Peyer's patch (tissue), 4 donors: ENCODE results near the gene IZUMO2.

ENCODE experiments used
- POLR2A ChIP-seq, 2 donors: fragments of 450-650 bp; IDR thresholded peaks; one replicate each; pipeline ENCODE4 v1.5.1; 2017; ENCODE audit warnings: antibody characterized with exemption in 2 of 2, mild to moderate bottlenecking in 2 of 2, moderate library complexity in 2 of 2
- TF ChIP-seq, protein P1 (sequence below), 6 experiments: fragments of 450-650 bp in 4 of 6; fragments of 200-600 bp in 2 of 6; sonication (generic) in 1 of 6; IDR thresholded peaks; one replicate each; pipeline ENCODE4 v1.5.1; 2017 to 2019; ENCODE audit warnings: antibody characterized with exemption in 6 of 6, mild to moderate bottlenecking in 3 of 6, moderate library complexity in 1 of 6

DNA sequence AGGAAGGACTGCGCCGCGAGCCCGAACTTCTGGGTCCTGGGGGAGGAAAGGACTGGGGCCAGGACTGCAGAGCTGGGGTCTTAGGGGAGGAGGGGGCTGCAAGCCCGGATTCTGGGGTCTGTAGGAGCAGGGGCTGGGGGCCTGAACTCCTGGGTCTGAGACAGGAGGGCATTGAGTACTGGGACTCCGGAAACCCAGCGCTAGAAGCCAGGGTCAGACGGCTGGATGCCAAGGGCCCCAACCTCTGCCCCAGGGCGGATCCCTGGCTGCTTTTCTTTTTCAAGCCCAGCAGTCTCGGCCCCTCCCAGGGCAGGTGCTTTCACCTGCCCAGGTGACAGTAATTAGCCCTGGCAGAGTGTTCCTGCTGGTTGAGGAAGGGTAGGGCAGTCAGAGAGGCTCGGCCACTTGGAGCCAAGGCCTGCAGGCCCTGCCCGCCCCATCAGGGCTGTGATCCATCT lies 42.6 kb upstream of the IZUMO2 start:
- TF ChIP-seq POLR2A (IDR thresholded peaks at IDR 0.05), result peak; percentile 45 to 73
- TF ChIP-seq, protein P1, sequence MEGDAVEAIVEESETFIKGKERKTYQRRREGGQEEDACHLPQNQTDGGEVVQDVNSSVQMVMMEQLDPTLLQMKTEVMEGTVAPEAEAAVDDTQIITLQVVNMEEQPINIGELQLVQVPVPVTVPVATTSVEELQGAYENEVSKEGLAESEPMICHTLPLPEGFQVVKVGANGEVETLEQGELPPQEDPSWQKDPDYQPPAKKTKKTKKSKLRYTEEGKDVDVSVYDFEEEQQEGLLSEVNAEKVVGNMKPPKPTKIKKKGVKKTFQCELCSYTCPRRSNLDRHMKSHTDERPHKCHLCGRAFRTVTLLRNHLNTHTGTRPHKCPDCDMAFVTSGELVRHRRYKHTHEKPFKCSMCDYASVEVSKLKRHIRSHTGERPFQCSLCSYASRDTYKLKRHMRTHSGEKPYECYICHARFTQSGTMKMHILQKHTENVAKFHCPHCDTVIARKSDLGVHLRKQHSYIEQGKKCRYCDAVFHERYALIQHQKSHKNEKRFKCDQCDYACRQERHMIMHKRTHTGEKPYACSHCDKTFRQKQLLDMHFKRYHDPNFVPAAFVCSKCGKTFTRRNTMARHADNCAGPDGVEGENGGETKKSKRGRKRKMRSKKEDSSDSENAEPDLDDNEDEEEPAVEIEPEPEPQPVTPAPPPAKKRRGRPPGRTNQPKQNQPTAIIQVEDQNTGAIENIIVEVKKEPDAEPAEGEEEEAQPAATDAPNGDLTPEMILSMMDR (IDR thresholded peaks at IDR 0.05), result peak in 4 of 6 experiments; percentile 17 to 73 (median 70)
